NT2/D1 (cell line): ENCODE measurements around the gene SMG9.
"Not testable (repeated sequence)": the region's sequence is repeated elsewhere in the genome, so short reads cannot be mapped to it uniquely, and the experiment has no call there.

Source experiments
- DNase-seq: peaks from one replicate; pipeline ENCODE4 v3.0.0-alpha.2; 2011; ENCODE audit warnings: low read depth, low spot score
- H3K27me3 ChIP-seq: 2 replicates; pipeline ENCODE4 v1.6.0; 2011; ENCODE audit warnings: mild to moderate bottlenecking; ENCODE audit not compliant: insufficient read length, insufficient read depth
- H3K36me3 ChIP-seq: 2 replicates; pipeline ENCODE4 v1.6.1; 2011; ENCODE audit warnings: mild to moderate bottlenecking, low read length, mixed read lengths; ENCODE audit not compliant: insufficient read depth, insufficient read length
- H3K4me1 ChIP-seq: 2 replicates; pipeline ENCODE4 v1.5.1; 2011; ENCODE audit not compliant: insufficient read depth, insufficient read length
- H3K4me3 ChIP-seq: 2 replicates; pipeline ENCODE4 v1.5.1; 2011; ENCODE audit warnings: low read depth; ENCODE audit not compliant: insufficient read length
- H3K9ac ChIP-seq: 2 replicates; pipeline ENCODE4 v1.6.0; 2011; ENCODE audit warnings: low read depth; ENCODE audit not compliant: insufficient read length
- H3K9me3 ChIP-seq: 2 replicates; pipeline ENCODE4 v1.5.1; 2011; ENCODE audit warnings: mild to moderate bottlenecking, low read length; ENCODE audit not compliant: insufficient read depth
- SUZ12 ChIP-seq: IDR thresholded peaks from 2 replicates; pipeline ENCODE4 v1.6.1; 2011; ENCODE audit not compliant: insufficient read length, insufficient read depth; ENCODE audit errors: extremely low read depth
- YY1 ChIP-seq: IDR thresholded peaks from 2 replicates; pipeline ENCODE4 v1.6.1; 2011; ENCODE audit not compliant: insufficient read length, insufficient read depth
- ZNF274 ChIP-seq: IDR thresholded peaks from 2 replicates; pipeline ENCODE4 v1.6.1; 2011; ENCODE audit warnings: mild to moderate bottlenecking, low read depth, low read length

SMG9 gene

DNA sequence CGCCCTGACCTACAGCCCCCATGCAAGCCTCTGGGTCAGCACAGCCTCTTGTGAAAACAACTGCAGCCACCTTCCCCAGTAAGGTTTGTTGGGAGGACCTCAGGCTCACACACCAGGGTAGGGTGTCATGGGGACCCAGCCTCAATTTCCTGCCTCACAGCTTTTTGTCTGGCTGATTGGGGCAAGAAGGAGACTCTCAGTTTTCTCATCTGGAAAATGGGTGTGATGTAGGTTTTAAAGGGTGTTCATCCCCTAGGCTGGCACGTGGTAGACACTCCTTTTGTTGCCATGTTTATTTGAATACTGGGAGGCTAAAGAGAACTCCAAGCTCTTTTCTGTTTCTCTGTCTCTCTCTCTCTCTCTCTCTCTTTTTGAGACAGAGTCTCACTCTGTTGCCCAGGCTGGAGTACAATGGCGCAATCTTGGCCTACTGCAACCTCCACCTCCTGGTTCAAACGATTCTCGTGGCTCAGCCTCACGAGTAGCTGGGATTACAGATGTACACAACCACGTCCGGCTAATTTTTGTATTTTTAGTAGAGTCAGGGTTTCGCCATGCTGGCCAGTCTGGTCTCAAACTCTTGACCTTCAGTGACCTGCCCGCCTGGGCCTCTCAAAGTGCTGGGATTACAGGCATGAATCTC is 66.6 kb downstream of the SMG9 start:
- no peak for TF ChIP-seq YY1
- no peak for TF ChIP-seq SUZ12
- no peak for TF ChIP-seq ZNF274
- H3K9ac ChIP-seq: no peak overlapping the region

DNA sequence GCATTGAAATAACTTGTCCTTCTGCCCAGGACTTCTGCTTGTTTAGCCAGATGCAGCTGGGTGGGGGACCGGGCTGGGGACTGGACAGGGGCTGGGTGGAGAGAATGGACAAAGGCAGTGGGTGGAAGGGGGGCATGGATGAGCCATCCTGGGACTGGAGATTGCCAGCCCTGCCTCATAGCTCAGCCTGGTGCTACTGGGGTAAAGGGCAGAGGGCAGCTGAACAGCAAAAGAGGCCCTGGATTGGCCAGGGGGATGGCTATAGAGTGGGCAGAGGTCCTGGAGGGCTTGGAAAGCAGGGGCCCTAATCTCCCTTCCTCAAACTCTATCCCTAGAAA is 67.1 kb downstream of the SMG9 start:
- Histone ChIP-seq H3K36me3 (no peaks in the 10 kb centered on the region), H3K9me3 (peaks cover 22% of the 10 kb centered on the region; the same call in 1 of the 2 replicates), H3K4me1 (peaks cover 9% of the 10 kb centered on the region), H3K9ac (no peak overlapping the region), H3K4me3 (no peak overlapping the region), H3K27me3 (no peaks in the 10 kb centered on the region)
- no peak for DNase-seq
- TF ChIP-seq YY1: no peak
- TF ChIP-seq ZNF274: no peak
- no peak for TF ChIP-seq SUZ12

More for the DNA sequence above, 66.6 kb downstream of the SMG9 start:
- H3K36me3 ChIP-seq: no peaks in the 10 kb centered on the region
- no peak for DNase-seq
- H3K27me3 ChIP-seq: no peaks in the 10 kb centered on the region
- H3K4me1 ChIP-seq: peaks cover 9% of the 10 kb centered on the region
- H3K4me3 ChIP-seq: no peak overlapping the region
- peaks cover 22% of the 10 kb centered on the region; the same call in 1 of the 2 replicates for H3K9me3 ChIP-seq

DNA sequence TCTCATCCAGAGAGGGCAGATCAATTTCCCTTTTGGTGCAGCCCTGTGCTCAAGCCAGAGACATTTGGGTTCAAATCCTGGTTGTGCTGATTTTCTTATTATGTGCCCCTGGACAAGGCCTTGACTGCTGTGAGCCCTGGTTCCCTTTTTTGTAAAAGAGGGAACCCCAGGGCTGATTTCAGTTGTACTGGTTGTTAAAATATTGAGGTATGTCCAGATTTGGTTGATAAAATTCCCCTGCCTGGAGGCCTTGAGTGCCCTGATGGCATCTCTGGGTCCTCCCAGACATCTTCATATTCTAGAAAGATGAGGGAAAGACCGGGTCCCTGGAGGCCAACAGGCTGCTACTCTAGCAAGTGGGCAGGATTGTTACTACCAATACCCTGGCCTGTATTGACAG is 70.4 kb downstream of the SMG9 start:
- H3K36me3 ChIP-seq: no peaks in the 10 kb centered on the region
- H3K4me1 ChIP-seq: peaks cover 9% of the 10 kb centered on the region
- H3K27me3 ChIP-seq: no peaks in the 10 kb centered on the region
- H3K9ac ChIP-seq: no peak overlapping the region
- DNase-seq: no peak
- no peaks in the 10 kb centered on the region for H3K9me3 ChIP-seq
- TF ChIP-seq SUZ12: no peak
- TF ChIP-seq ZNF274: no peak
- TF ChIP-seq YY1: no peak
- H3K4me3 ChIP-seq: no peak overlapping the region

DNA sequence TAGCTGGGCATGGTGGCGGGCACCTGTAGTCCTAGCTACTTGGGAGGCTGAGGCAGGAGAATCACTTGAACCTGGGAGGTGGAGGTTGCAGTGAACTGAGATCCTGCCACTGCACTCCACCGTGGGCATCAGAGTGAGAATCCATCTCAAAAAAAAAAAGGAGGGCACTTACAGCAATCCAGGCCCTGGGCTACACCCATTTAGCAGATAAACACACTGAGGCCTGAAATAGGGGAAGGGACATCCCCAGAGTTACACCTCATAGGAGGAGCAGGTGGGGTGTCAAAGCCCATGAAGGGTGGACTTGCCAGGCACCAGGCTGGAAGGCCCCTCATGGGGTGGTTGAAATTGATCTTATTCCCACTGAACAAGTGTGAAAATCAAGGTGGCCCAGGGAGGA is 70.9 kb downstream of the SMG9 start:
- TF ChIP-seq ZNF274 (no peak), SUZ12 (no peak), YY1 (no peak)
- no peak overlapping the region for H3K9ac ChIP-seq
- no peak overlapping the region for H3K4me3 ChIP-seq
- no peaks in the 10 kb centered on the region for H3K36me3 ChIP-seq
- no peaks in the 10 kb centered on the region for H3K27me3 ChIP-seq
- H3K9me3 ChIP-seq: no peaks in the 10 kb centered on the region
- H3K4me1 ChIP-seq: peaks cover 9% of the 10 kb centered on the region
- DNase-seq: no peak

DNA sequence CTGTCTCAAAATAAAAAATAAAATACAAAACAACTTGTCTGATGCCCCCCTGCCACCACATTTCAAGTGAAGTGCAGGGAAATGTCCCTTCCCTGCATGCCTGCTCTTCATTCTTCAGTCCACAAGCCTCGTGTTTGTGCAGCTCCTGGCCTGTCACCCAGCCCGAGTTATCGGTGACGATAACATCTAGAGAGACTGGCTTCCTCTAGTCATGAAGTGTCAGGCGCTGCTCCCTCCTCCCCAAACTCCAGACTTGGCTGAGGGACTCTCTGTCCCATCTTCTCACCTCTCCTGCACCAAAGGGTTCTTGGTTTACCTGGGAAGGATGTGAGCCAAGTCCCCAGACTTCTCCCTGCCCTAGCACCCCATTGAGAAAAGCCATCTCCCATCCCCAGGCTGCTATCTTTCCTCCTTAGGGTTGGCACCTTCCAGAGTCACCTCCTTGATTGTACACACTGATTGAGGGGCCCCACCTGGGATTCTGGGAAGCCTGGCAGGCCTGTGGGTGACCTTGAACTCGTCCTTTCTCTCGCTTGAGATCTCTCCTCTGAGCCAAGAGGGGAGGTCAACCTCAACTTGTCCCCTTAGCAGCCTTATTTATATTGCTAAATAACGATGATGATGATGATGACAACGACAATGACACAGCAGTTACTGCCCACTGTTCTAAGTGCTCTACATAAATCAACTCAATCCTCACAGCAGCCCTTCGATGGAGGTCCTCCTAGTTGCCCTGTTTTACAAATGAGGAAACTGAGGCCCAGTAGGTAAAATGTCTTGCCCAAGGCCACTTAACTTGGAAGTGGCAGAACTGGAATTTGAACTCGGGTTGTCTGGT is 71.7 kb downstream of the SMG9 start:
- TF ChIP-seq YY1: no peak
- no peak for TF ChIP-seq ZNF274
- TF ChIP-seq SUZ12: no peak
- Histone ChIP-seq H3K36me3 (no peaks in the 10 kb centered on the region), H3K9ac (no peak overlapping the region), H3K27me3 (no peaks in the 10 kb centered on the region), H3K4me3 (no peak overlapping the region), H3K9me3 (no peaks in the 10 kb centered on the region), H3K4me1 (peaks cover 9% of the 10 kb centered on the region)
- no peak for DNase-seq

DNA sequence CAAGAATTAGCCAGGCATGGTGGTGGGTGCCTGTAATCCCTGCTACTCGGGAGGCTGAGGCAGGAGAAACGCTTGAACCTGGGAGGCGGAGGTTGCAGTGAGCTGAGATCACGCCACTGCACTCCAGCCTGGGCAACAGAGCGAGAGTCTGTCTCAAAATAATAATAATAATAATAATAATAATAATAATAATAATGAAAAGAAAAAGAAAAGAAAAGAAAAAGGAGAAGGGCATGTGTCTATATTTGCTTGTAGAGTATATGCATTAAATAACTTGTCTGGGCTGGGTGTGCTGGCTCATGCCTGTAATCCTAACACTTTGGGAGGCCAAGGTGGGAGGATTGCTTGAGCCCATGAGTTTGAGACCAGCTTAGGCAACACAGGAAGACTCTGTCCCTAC is 72.5 kb downstream of the SMG9 start:
- H3K4me3 ChIP-seq, H3K27me3 ChIP-seq, H3K36me3 ChIP-seq, H3K4me1 ChIP-seq, H3K9me3 ChIP-seq, H3K9ac ChIP-seq, DNase-seq: not testable (repeated sequence)

GRCh38 chr19:43681821-43682220 is 72.9 kb downstream of the SMG9 start:
- no peak for DNase-seq
- Histone ChIP-seq H3K36me3 (no peaks in the 10 kb centered on the region), H3K4me3 (no peak overlapping the region), H3K27me3 (no peaks in the 10 kb centered on the region), H3K9me3 (no peaks in the 10 kb centered on the region), H3K4me1 (peaks cover 5% of the 10 kb centered on the region), H3K9ac (no peak overlapping the region)
- TF ChIP-seq YY1: no peak
- TF ChIP-seq ZNF274: no peak
